UCSD-AML1 (cell line): ENCODE results near the gene TMPRSS6.

ENCODE experiments used
- DNase-seq: peaks from one replicate; lab custom pipeline; 2025; ENCODE audit not compliant: unreplicated experiment; lab: John Stamatoyannopoulos, UW

Gene TMPRSS6

DNA sequence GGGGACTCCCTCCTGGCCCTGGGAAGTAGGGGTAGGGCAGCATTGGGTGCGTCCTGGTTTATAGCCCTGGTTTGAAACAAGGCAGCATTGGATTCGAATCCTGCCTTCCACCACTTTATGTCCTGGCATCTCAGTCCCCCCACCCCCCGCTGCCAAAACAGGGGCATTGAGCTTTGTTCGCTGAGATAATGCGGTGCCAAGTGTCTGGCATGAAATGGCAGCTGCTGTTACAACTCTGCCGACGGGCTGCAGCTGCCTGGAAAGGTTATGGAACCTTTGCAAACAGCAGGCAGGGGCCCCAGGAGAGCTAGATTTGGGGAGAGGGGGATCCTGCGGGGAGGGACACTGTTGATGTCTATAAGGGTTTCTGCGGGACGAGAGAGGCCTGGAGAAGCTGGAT lies 92.2 kb downstream of the TMPRSS6 start:
- no peak for DNase-seq

DNA sequence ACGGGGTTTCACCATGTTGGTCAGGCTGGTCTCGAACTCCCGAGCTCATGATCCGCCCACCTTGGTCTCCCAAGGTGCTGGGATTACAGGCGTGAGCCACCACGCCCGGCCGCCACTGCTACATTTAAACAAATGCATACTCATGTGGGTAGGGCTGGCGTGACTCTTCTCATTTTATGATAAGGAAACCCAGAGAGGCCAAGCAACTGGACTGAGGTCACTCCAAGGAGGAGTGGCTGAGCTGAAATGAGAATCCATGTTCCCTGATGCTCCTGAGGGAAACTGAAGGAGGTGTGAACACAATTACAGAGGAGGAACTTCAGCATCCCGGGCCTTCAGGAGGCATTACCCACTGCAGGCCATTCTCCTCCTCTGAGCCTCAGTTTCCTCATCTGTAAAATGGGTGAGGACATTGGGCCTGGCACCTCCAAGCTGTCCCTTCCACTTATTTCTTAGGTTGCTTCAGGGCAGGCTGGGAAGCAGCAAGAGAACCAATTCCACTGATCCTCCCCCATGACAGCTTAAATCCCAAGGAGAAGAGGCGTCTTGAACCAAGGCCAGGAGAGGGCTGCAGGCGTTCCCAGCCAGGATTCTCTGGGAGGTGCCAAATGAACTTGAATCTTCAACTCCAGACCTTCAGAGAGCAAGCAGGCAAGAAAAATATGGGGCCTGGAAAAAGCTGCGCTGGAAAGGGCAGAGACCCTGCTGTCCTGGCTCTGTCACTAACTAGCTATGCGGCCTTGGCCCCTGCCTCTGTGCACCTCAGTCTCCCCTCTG lies 93.2 kb downstream of the TMPRSS6 start:
- no peak for DNase-seq

DNA sequence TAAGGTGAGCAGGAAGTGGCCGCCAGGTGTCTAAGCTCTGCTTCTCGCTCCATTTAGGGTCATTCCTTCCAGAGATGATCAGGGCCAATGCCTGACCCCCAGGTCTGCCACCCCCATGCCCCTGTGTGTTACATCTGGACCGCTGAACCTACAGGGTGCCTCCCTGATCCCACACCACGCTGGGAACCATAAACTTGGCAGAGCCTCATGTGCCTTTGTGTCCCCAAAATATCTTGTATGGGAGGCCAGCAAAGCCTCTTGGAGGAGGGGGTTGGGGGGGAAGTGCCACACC lies 94.0 kb downstream of the TMPRSS6 start:
- no peak for DNase-seq
